NCI-H1417 (cell line): ENCODE measurements around the gene GPS2.

Experiments used
- DNase-seq, 3 experiments: peaks; one replicate each; lab custom pipeline; 2025; lab: John Stamatoyannopoulos, UW

Gene GPS2

GRCh38 chr17:7317161-7317803 lies 2.1 kb upstream of the GPS2 start:
- DNase-seq: no peak

- DNase-seq: peak in 1 of 3 experiments; percentile 13
These were observed 543 bp upstream of the GPS2 start for GRCh38 chr17:7315570-7316235.

GRCh38 chr17:7313890-7314718 lies 1.1 kb downstream of the GPS2 start:
- DNase-seq: no peak

DNA sequence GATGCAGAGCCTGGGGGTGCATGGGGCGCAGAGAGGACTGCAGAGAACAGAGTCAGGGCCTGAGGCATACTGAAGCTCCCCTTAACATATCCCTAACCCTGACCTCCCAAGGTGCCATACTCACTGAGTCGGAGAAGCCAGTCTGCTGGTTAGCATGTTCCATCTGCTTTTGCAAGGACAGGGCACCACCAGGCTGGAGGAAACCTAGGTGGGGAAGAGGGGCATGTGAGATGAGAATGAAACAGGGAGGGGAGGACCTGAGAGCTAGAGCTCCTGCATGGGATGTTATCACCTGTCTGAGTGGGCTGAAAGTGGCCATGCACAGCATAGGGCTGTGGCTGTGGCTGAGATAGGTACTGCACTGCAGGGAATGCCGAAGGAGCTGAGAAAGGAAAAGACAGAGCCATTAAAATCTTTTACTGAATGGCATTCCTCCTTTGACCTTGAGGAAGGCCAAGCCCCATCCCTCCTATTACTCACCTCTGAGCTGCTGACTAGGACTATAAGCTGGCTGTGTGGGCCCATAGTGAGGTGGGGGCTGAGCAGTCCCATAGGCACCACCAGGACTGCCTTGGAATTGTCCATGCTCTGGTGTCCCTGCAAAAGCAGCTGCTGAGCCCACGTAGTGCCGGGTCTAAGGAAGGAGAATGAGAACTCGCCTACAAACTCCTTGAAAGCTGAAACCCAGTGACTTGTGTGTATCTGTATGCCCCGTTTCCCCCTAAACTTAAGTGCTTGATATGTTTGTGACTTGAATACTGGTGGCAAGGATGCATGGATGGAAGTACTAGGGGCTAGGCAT lies 1.9 kb downstream of the GPS2 start:
- no peak for DNase-seq

DNA sequence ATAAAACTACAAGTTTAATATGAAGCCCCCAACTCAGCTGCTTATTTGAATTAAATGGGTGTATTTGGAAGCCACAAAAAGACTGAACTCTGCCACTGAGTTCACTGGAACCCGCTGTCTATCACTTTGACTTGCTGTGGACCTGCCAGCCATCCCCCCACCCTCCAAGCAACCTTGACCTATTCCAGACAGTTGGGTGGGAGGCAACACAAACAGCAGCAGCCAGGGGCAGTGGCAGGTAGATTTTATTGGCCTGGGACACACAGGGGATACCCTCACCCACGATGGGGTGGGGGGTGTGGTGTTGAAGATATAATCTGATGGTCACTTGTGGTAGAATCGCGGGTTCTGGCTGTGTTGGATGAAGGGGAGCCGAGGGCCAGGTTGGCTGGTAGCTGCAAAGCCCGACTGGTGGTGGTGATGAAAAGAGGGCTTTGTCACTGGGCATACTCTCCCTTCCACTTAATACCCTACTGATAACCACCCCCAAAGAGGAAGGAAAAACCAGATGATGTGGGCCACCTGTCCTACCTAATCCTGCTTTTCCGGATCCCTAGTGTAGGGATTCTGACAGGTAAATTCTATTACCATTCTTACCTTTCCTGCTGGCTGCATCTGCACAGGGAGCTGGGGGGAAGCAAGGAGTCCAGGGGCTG lies 2.6 kb downstream of the GPS2 start:
- DNase-seq: no peak

DNA sequence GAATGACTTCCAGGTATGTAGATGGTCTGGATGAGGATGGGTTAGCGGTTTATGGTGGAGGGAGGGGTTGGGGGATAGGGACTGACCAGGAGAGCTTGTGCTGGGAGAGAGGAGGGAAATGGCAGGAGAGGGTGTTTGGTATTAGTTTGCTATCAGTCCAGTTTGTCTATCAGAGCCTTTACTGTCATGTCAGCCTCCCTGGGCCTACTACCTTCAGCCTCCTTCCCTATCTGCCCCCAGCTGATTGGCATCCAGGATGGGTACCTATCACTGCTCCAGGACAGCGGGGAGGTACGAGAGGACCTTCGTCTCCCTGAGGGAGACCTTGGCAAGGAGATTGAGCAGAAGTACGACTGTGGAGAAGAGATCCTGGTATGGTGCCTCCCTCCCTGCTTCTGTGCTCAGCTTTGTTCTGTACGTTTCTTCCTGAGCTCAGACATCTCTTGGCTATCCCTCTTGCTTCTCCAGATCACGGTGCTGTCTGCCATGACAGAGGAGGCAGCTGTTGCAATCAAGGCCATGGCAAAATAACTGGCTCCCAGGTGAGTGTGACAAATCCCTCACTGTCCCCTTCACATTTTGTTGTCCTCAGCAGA lies 4.0 kb downstream of the GPS2 start:
- peak in 1 of 3 experiments; percentile 7 for DNase-seq

GRCh38 chr17:7309628-7310027 lies 5.5 kb downstream of the GPS2 start:
- DNase-seq: peak in 1 of 3 experiments; percentile 4

DNA sequence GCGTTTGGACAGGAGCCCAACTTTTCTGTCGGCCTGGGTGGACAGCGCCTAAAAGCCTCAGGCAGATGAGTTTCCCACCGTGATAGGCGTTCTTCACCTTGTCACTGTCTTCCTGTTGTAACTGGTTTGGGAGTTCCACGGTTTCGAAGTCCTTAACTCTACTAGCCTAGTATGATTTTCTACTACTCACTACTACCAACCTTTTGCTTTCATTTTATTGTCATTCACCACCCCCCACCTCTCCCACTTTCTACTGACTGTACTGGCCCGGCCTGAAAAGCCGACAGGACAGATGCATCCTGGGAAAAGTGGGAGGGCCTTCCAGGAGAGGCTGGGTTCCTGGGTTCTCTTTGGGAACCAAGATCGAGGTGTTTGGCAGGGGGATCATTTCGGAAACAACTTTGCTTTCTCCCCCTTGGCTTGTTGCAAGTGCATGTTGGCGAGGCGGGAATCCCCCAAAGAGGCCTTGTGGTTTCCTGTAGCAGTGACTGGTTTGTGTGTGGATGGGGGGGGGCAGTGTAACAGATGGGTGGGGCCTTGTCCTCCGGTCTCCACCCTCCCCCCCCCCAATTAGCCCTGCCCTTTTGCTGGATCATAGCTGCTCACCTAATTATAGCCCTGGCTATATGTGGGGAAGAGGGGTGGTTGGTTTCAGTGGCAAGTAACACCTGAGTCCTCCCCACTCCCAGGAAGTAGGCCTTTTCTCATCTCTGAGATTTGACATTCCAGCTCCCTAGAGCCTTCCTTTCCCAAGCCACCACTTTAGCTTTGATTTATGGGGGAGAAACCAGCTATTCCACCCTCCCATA lies 6.3 kb downstream of the GPS2 start:
- DNase-seq: peak; percentile 50 to 68 (median 51)

DNA sequence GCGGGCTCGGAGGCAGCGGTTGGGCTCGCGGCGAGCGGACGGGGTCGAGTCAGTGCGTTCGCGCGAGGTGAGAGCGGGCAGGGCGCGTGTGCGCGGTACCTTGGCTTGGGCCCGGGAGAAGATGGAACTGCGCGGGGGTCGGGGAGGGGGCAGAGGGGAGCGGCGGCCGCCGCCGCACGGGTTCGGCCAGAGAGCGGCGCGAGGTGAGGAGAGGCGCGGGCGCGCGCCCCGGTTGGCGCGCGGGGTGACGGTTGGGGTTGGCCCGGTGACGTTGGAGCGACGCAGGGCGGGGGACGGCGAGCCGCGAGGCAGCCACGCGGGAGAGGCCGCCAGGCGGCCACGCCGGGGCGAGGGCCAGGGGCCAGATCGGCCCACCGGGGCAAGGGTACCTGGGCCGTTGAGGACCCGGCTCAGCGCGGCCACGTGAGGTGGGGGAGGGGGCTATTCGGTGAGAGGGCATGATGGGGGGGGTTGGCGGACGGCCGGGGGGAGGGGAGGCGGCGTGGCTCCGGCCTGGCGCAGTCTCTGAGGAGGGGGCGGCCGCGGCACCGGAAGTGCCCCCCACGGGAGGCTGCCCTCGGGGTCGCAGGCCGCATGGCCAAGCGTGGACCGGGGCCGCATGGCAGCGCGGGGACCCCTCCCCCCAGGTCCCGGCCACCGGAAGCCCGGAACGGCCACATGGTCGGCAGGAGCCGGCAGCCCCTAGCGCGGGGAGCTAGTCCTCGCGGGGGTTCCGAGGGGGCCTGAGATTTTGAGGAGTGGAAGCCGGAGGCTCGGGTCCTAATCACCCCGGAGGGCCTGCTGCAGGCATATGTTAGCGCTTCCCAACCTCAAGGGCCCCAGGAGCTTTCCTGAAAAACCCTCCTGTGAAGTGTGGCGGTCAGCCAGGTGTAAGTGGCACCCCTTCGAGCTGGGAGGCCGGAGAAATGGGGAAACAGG lies 7.2 kb downstream of the GPS2 start:
- peak in 1 of 3 experiments; percentile 60 for DNase-seq

DNA sequence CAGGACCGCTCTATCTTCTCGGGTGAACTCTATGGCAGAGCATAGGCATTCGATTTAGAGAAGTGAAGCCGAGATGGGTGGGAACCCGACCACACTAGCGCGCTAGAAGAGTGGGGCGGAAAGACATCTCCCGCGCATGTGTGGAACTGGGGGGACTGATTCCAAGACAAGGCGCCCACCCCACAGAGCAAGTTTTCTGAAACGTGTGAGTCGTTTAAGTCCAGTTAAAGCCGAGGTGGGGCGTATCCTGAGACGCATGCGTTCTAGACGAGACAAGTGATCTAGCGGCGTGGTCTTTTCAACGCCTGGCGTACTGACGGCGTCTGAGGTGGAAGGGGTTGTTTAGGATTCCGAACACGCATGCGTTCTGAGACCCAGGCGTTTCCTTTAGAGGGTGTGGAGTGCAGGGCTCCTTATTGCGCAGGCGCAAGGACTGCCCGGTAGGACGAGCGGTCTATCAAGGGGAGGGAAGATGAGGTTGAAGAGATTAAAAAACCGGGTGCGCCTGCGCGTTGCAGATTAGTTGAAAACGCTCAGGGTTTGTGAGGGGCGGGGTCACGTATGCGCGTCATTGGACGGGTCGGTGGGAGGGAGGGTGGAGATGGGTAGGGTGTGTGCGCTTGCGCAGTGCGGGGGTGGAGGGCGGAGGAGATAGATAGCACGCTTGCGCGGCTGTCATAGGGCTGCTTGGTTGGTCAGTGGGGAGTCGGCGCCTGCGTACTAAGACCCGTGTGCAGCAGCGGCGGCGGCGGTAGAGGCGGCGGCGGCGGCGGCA lies 8.1 kb downstream of the GPS2 start, which contains the start of gene EIF5A:
Gene EIF5A (plus strand): TSS at position 718 of the 775 bp plus-strand sequence. CDS start 2,008 bp downstream, outside the sequence.
- peak; percentile 96 to 99 (median 96) for DNase-seq

- no peak for DNase-seq
These were observed 11.0 kb downstream of the GPS2 start for GRCh38 chr17:7304179-7304578.

DNA sequence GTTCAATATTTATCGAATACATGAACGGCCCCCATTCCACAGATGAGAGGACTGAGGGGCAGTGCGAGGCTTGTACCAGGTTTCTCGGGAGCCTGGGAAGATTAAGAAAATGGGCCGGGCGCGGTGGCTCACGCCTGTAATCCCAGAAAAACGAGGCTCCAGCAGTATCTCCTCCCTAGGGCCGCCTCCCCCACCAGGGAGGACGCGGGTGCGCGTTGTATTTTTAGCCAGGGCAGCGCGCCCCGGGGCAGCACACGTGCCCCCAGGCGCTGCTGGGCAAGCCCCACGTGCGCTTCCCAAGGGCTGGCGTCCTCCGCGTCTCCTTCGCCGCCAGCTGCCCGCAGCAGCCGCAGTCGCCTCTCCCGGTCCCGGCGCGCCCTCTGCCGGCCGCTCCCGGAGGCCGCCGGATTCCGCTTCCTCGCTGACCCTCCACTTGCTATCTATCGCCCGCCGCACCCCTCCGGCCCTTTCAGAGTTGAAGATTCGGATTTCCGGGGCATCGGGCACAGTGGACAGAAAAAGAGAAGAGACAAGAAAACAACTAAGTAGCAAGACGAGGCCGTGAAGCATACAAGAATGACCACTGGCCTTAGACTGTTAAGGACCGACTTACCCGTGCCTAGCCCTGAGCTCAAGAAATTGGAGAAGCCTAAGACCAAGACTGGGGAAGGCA lies 18.8 kb downstream of the GPS2 start:
- DNase-seq: peak; percentile 60 to 78 (median 73)

DNA sequence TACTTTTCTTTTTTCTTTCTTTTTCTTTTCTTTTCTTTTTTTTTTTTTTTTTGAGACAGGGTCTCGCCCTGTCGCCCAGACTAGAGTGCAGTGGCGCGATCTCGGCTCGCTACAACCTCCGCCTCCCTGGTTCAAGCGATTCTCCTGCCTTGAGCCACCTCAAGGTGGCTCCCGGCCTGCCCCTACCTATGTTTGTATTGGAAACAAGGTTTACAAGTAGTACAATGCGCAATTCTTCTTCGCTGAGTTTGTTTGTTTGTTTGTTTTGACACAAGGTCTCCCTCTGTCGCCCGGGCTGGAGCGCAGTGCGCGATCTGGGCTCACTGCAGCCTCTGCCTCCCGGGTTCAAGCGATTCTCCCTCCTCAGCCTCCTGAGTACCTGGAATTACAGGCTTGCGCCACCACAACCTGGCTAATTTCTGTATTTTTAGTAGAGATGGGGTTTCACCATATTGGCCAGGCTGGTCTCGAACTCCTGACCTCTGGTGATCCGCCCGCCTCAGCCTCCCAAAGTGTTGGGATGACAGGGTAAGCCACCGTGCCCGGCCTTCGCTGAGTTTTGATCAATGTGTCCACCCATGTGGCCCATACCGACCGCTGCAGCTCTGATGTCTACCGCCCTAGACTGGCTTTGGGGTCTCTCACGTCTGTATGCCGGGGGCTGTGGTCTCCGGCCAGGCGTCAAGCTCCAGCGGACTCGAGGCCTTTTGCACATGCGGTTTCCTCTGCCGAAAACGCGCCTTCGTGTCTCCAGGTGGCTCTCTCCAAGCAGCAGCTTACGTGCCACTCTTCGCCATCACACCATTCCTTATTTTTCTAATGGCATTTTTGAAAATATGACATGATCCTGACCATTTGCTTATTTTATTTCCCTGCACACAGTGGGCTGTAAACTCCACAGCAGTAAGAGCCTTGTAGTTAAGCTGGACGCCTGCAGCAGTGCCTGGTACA lies 19.7 kb downstream of the GPS2 start:
- DNase-seq: peak in 2 of 3 experiments; percentile 20 to 28

- DNase-seq: peak; percentile 86 to 93 (median 92)
These were observed 20.5 kb downstream of the GPS2 start, which contains the start of gene YBX2 for GRCh38 chr17:7294614-7295153. Gene YBX2, minus strand, starts transcription at chr17:7294639. Its CDS starts 139 bp downstream, at chr17:7294500.

- peak; percentile 44 to 73 (median 62) for DNase-seq
These were observed 21.1 kb downstream of the GPS2 start for GRCh38 chr17:7293816-7294613.
